ENCODE data around the gene LPCAT1.

Gene LPCAT1

DNA sequence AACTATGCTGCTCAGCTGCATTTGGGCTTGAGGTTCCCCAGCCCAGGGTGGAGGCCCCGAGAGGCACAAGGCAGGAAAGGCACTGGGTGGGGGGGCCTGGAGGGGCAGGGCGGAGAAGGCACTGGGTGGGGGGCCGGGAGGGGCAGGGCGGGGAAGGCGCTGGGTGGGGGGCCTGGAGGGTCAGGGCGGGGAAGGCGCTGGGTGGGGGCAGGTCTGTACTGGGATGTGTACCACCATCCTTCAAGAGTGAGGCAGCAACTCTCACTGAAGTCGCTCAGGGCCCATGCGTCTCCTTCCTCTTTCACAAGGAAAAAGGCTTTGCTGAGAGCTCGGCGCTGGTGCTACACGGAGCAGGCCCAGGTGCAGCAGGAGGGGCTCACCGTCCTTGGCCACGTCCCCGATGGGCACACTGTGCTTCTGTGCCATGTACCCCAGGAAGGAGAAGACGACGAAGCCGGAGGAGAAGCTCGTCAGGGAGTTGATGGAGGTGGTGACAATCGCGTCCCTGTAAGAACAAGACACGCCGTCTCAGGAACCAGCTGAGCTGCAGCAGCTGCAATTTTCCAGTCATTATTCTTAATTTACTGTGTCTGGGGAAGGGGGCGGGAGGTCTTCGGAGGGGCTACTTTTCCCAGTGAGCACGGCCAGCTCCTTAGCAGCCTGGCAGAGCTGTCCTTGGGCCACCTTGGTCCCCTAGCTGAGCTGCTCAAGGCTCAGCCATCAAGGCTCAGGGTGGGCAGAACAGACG lies 109.3 kb downstream of the LPCAT1 start:
- TF ChIP-seq, protein P1, sequence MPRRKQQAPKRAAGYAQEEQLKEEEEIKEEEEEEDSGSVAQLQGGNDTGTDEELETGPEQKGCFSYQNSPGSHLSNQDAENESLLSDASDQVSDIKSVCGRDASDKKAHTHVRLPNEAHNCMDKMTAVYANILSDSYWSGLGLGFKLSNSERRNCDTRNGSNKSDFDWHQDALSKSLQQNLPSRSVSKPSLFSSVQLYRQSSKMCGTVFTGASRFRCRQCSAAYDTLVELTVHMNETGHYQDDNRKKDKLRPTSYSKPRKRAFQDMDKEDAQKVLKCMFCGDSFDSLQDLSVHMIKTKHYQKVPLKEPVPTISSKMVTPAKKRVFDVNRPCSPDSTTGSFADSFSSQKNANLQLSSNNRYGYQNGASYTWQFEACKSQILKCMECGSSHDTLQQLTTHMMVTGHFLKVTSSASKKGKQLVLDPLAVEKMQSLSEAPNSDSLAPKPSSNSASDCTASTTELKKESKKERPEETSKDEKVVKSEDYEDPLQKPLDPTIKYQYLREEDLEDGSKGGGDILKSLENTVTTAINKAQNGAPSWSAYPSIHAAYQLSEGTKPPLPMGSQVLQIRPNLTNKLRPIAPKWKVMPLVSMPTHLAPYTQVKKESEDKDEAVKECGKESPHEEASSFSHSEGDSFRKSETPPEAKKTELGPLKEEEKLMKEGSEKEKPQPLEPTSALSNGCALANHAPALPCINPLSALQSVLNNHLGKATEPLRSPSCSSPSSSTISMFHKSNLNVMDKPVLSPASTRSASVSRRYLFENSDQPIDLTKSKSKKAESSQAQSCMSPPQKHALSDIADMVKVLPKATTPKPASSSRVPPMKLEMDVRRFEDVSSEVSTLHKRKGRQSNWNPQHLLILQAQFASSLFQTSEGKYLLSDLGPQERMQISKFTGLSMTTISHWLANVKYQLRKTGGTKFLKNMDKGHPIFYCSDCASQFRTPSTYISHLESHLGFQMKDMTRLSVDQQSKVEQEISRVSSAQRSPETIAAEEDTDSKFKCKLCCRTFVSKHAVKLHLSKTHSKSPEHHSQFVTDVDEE (CRISPR knock-in tag; IDR thresholded peaks at IDR 0.05): no peak
- TF ChIP-seq CREB5 (CRISPR knock-in tag; IDR thresholded peaks at IDR 0.05; ENCODE audit: low read depth) (no peak), TOX (CRISPR knock-in tag; IDR thresholded peaks at IDR 0.05; ENCODE audit: borderline replicate concordance) (no peak), BACH2 (CRISPR knock-in tag; IDR thresholded peaks at IDR 0.05; ENCODE audit: borderline replicate concordance) (no peak), ZNF565 (CRISPR knock-in tag; conservative IDR thresholded peaks at IDR 0.05; ENCODE audit: low read depth) (no peak), ZNF70 (CRISPR knock-in tag; IDR thresholded peaks at IDR 0.05) (no peak), ARNTL (CRISPR knock-in tag; IDR thresholded peaks at IDR 0.05; ENCODE audit: borderline replicate concordance, low read depth) (no peak), PPARA (CRISPR knock-in tag; IDR thresholded peaks at IDR 0.05; ENCODE audit: borderline replicate concordance) (no peak), POU6F1 (CRISPR knock-in tag; IDR thresholded peaks at IDR 0.05; ENCODE audit: borderline replicate concordance, low read depth) (no peak), RARB (CRISPR knock-in tag; IDR thresholded peaks at IDR 0.05) (no peak), ZNF8 (CRISPR knock-in tag; IDR thresholded peaks at IDR 0.05) (no peak), SNAI2 (CRISPR knock-in tag; IDR thresholded peaks at IDR 0.05) (no peak), ZC3H10 (CRISPR knock-in tag; IDR thresholded peaks at IDR 0.05) (no peak), ESRRG (CRISPR knock-in tag; IDR thresholded peaks at IDR 0.05) (no peak), TCF4 (CRISPR knock-in tag; IDR thresholded peaks at IDR 0.05; ENCODE audit: borderline replicate concordance) (no peak), CSRNP3 (CRISPR knock-in tag; IDR thresholded peaks at IDR 0.05) (no peak), GLIS3 (CRISPR knock-in tag; IDR thresholded peaks at IDR 0.05) (no peak), ZFP3 (CRISPR knock-in tag; IDR thresholded peaks at IDR 0.05) (no peak)
- TF ChIP-seq, protein P2, sequence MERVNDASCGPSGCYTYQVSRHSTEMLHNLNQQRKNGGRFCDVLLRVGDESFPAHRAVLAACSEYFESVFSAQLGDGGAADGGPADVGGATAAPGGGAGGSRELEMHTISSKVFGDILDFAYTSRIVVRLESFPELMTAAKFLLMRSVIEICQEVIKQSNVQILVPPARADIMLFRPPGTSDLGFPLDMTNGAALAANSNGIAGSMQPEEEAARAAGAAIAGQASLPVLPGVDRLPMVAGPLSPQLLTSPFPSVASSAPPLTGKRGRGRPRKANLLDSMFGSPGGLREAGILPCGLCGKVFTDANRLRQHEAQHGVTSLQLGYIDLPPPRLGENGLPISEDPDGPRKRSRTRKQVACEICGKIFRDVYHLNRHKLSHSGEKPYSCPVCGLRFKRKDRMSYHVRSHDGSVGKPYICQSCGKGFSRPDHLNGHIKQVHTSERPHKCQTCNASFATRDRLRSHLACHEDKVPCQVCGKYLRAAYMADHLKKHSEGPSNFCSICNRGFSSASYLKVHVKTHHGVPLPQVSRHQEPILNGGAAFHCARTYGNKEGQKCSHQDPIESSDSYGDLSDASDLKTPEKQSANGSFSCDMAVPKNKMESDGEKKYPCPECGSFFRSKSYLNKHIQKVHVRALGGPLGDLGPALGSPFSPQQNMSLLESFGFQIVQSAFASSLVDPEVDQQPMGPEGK (CRISPR knock-in tag; IDR thresholded peaks at IDR 0.05; ENCODE audit: borderline replicate concordance): no peak
- peak; percentile 28; the same call in 1 of the 3 replicates for ATAC-seq

- ATAC-seq: no peak
- no peak for TF ChIP-seq ZNF565 (CRISPR knock-in tag; conservative IDR thresholded peaks at IDR 0.05; ENCODE audit: low read depth)
- TF ChIP-seq OSR1 (CRISPR knock-in tag; IDR thresholded peaks at IDR 0.05): no peak
- TF ChIP-seq ZFP3 (CRISPR knock-in tag; IDR thresholded peaks at IDR 0.05): no peak
- TF ChIP-seq GLIS3 (CRISPR knock-in tag; IDR thresholded peaks at IDR 0.05): no peak
- TF ChIP-seq SNAI2 (CRISPR knock-in tag; IDR thresholded peaks at IDR 0.05): no peak
- no peak for TF ChIP-seq CSRNP3 (CRISPR knock-in tag; IDR thresholded peaks at IDR 0.05)
- TF ChIP-seq ARNTL (CRISPR knock-in tag; IDR thresholded peaks at IDR 0.05; ENCODE audit: borderline replicate concordance, low read depth): no peak
- no peak for TF ChIP-seq ZFP30 (CRISPR knock-in tag; IDR thresholded peaks at IDR 0.05)
- TF ChIP-seq, protein P2 (CRISPR knock-in tag; IDR thresholded peaks at IDR 0.05; ENCODE audit: borderline replicate concordance): no peak
- TF ChIP-seq ISL1 (CRISPR knock-in tag; IDR thresholded peaks at IDR 0.05): no peak
- TF ChIP-seq POU6F1 (CRISPR knock-in tag; IDR thresholded peaks at IDR 0.05; ENCODE audit: borderline replicate concordance, low read depth): no peak
- no peak for TF ChIP-seq ZNF8 (CRISPR knock-in tag; IDR thresholded peaks at IDR 0.05)
- TF ChIP-seq PPARA (CRISPR knock-in tag; IDR thresholded peaks at IDR 0.05; ENCODE audit: borderline replicate concordance): no peak
- TF ChIP-seq CSDC2 (CRISPR knock-in tag; IDR thresholded peaks at IDR 0.05): no peak
- no peak for TF ChIP-seq BACH2 (CRISPR knock-in tag; IDR thresholded peaks at IDR 0.05; ENCODE audit: borderline replicate concordance)
- TF ChIP-seq ESRRG (CRISPR knock-in tag; IDR thresholded peaks at IDR 0.05): no peak
Measured at GRCh38 chr5:1413611-1414241, 110.0 kb downstream of the LPCAT1 start.
